Activated naive CD8-positive, alpha-beta T cell treated with anti-CD3 and anti-CD28 coated beads, Interleukin-2, amount 50 U/mL, for 16 hours (primary cell): Measurements from ENCODE around the gene SIAH2.
A peak's percentile ranks its signal among the peaks of the same experiment; 100 is the strongest.

Experiments used
- DNase-seq: peaks from one replicate; pipeline ENCODE4 v3.0.0-alpha.2; 2020; ENCODE audit warnings: low read depth, low spot score

SIAH2 gene

GRCh38 chr3:150733936-150734794 is 28.8 kb downstream of the SIAH2 start:
- DNase-seq = no peak

- DNase-seq = no peak
These were observed 29.5 kb downstream of the SIAH2 start for GRCh38 chr3:150733373-150733935.

- DNase-seq = no peak
These were observed 33.1 kb downstream of the SIAH2 start for GRCh38 chr3:150729682-150730360.

- no peak for DNase-seq
These were observed 35.1 kb downstream of the SIAH2 start for GRCh38 chr3:150727653-150728502.

- DNase-seq = no peak
These were observed 37.4 kb downstream of the SIAH2 start for GRCh38 chr3:150725548-150725947.

- no peak for DNase-seq
These were observed 39.0 kb downstream of the SIAH2 start for GRCh38 chr3:150723946-150724345.

GRCh38 chr3:150722267-150722666 is 40.7 kb downstream of the SIAH2 start:
- DNase-seq = no peak

- no peak for DNase-seq
These were observed 41.5 kb downstream of the SIAH2 start for GRCh38 chr3:150721285-150722130.

- DNase-seq = no peak
These were observed 42.5 kb downstream of the SIAH2 start for GRCh38 chr3:150720444-150720843.

GRCh38 chr3:150710097-150710496 is 52.9 kb downstream of the SIAH2 start:
- DNase-seq = no peak

- peak; percentile 40 for DNase-seq
These were observed 59.1 kb downstream of the SIAH2 start, which contains the start of gene ERICH6 for GRCh38 chr3:150703756-150704344. Gene ERICH6 (minus strand): TSS chr3:150703920. CDS start chr3:150703898, 22 bp downstream.

- no peak for DNase-seq
These were observed 59.6 kb downstream of the SIAH2 start for GRCh38 chr3:150703299-150703755.

- no peak for DNase-seq
These were observed 63.8 kb downstream of the SIAH2 start for GRCh38 chr3:150699068-150699639.

GRCh38 chr3:150697646-150698045 is 65.3 kb downstream of the SIAH2 start:
- no peak for DNase-seq

- DNase-seq = no peak
These were observed 71.4 kb downstream of the SIAH2 start for GRCh38 chr3:150691414-150692040.
